NCI-H2196 (cell line): ENCODE measurements around the gene SYT5.
"Not testable (repeated sequence)": the region's sequence is repeated elsewhere in the genome, so short reads cannot be mapped to it uniquely, and the experiment has no call there.

Experiments used
- DNase-seq: peaks from one replicate; lab custom pipeline; 2025; ENCODE audit not compliant: unreplicated experiment; lab: John Stamatoyannopoulos, UW

Gene SYT5

DNA sequence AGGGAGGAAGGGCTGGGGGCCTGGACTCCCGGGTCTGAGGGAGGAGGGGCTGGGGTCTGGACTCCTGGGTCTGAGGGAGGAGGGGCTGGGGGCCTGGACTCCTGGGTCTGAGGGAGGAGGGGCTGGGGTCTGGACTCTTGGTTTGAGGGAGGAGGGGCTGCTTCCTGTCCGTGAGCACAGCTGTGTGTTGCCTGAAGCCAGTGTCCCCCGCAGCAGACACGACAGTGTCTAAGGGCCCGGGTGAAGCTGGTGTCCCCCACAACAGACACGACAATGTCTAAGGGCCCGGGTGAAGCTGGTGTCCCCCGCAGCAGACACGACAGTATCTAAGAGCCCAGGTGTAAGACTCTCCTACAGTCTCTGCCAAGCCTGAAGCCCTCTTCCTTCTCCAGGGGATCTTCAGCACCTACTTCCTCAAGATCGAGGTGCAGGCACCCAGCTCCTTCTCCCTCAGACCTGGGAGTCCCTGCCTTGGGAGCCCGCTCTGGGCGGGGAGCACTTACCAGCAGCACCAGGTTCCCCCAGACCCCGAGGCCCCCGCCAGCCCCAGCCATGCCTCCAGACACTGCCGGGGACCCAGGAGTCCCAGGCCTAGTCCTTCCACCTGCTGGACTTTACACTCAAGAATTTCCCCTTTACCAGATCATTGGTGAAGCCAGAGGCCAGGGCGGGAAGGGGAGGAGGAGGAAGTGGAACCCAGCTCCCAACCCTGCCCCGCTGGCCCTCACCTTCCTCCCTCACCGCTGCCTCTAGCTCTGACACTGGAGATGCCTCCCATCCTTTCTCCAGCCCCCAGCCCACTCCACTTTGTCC, 29.0 kb upstream of the SYT5 start, which contains the start of gene PTPRH:
Gene PTPRH (minus strand): TSS at position 622 of the 813 bp plus-strand sequence. CDS start 68 bp downstream, at position 554.
- DNase-seq: no peak

DNA sequence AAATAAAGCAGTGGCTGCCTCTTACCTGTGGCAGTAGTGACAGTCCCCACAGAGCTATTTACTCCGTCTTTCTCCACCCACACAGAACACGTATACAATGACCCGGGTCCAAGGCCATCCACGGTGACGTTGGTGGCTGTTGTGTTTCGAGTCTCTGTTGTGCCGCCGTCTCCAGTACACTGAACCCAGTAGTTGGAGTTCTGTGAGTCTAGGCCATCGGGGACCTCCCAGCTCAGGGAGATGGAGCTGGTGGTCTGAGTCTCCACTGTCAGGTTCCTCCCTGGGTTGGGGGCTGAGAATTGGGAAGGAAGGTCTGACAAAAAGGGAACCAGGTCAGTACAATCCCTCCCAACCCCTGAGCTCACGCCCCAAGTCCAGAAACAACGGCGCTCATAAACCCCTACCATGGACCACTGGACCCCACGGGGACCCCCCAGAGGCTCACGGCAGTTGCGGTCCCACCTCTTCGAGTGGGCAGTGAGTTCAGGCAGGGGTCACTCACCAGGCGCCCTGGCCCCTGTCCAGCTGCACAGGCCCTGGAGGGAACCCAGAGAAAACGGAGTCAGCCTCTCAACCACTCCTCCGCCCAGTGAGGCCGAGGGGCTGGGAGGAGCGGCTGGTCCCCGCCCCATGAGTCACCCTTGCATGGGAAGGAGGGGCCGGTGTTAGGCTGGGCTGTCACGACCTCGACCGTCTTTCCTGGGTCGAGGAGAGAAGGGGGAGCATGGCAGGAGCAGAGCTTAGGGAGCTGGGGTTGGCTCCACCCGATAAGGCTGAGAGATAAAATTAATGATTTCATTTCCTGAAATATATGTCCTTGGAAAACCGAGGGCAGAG, 26.8 kb upstream of the SYT5 start:
- DNase-seq: peak; percentile 88

DNA sequence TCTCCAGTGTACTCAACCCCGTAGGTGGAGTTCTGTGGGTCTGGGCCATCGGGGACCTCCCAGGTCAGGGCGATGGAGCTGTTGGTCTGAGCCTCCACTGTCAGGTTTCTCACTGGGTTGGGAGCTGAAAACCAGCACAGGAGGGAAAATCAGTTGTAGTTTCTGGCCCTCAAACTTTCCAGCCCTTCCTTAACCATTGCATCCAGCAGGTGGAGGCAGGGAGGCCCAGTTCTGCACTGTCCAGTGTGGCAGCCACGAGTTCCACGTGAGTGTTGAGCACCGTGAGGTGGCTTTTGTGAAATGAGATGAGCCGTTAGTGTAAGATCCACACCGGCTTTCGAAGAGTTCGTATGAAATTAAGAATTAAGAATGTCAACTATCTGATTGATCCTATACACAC, 22.1 kb upstream of the SYT5 start:
- not testable (repeated sequence) for DNase-seq

DNA sequence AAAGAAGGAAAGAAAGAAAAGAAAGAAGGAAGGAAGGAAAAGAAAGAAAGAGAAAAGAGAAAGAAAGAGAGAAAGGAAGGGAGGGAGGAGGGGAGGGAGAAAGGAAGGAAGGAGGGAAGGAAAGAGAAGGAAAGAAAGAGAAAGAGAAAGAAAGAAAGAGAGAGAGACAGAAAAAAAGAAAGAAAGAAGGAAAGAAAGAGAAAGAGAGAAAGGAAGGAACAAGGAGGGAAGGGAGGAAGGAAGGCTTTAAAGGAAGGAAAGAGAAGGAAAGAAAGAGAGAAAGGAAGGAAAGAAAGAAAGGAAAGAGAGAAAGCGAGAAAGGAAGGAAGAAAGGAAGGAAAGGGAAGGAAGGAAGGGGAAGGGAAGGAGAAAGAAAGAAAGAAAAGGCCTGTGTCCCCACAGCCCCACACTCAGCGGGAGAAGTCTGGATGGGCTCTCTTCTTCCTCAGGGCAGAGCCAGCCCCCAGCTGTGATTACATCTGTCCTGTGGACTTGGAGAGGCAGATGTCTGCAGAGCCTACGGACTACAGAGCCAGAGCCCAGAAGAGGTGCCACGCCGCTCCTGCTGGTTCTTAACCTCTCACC, 19.6 kb upstream of the SYT5 start:
- no peak for DNase-seq

DNA sequence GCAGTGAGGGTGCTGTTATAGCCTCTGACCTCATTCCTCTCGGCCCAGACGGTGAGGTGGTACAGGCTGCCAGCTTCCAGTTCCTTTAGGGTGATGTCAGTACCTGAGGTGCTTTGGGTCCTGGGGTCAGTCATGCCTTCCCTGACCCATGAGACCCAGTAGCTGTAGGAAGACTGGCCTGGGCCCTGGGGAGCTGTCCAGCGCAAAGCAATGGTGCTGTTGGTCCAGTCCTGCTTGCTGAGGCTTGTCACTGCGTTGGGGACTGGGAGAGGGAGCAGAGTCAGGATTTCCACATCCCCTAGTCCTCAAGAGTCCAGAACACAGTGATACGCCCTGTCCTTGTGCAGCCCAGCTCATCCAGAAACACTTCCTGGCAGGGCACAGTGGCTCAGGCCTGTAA, 18.6 kb upstream of the SYT5 start:
- no peak for DNase-seq

DNA sequence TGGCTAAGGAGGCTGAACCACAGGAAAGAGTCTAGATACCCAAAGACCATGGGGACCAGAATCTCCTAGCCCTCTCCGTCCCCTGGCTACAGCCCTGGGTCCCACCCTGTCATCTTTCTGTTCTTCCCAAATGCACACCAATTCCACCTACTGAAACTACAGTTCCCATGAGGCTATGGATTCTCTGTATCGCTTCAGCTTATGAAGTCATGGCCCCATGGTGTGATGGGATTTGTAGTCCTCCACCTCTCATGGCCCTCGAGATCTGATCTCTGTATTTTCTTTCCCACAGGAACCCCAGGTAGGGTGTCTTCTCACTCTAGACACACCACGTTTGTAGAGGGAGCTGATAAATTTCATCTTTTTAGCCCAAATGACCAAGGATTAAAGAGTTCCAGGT, 17.4 kb upstream of the SYT5 start:
- DNase-seq: peak; percentile 24

DNA sequence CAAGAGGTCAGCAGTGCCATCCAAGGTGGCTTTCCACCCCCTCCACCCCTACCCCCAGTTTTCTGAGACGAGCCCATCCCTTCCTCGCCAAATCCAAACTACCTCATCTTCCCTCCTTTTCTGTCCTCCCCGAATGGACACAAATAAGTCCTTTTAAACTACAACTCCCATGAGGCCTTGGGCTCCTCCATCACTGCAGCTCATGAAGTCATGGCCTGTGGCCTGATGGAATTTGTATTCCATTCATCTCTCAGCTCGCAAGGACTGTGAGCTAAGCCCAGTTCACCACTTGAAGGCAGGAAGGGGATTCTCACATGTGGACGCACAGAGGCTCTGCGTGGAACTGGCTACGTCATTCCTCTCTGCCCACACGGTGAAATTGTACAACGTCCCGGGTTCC, 16.7 kb upstream of the SYT5 start:
- no peak for DNase-seq

DNA sequence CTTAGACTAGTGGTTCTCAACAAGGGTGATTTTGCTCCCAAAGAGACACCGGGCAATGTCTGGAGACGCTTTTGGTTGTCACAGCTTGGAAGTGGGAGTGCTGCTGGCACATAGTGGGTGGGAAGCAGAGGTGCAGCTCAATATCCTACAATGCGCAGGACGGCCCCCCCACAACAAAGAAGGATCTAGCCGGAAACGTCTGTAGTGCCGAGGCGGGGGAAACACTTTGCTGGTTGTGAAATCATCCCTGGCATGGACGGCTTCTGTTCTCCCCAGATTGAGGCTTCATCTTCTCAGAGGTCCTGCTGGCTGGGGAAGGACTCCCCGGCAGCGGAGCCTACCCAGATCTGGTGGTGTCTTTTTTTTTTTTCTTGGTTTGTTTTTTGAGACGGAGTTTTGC, 13.4 kb upstream of the SYT5 start:
- no peak for DNase-seq

DNA sequence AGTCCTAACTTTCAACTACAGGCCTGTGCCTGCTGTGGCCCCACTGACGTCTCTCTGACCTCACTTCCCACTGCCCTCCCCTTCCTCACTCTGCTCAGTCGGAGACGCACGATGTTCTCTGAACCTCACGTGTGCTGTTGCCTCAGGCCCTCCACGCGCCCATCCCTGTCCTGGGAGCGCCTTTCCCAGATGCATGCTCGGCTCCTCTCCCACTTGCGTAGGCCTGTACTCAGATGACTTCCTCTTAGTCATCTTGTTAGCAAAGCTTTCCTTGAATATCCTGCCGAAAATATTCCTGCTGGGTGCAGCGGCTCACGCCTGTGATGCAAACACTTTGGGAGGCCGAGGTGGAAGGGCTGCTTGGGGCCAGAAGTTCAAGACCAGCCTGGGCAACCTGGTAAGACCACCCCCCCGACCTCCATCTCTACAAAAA, 9.3 kb upstream of the SYT5 start:
- DNase-seq: no peak

DNA sequence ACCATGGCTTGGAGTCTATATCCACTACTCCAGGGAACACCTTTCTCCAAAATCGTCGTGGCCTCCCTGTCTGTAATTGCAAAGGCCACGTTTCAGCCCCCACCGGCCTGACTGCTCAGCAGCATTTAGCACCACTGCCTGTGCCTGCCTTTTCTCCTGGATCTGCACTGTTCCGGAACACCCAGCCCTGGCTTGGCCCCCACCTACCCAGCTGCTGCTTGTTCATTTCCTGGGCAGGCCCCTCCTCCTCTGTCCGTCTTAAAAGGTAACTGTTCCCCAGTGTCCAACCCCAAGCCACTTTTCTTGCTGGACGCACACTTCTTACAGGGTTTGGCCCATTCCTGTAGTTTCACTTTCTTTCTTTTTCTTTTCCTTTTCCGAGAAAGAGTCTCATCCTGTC, 8.5 kb upstream of the SYT5 start:
- DNase-seq: no peak

DNA sequence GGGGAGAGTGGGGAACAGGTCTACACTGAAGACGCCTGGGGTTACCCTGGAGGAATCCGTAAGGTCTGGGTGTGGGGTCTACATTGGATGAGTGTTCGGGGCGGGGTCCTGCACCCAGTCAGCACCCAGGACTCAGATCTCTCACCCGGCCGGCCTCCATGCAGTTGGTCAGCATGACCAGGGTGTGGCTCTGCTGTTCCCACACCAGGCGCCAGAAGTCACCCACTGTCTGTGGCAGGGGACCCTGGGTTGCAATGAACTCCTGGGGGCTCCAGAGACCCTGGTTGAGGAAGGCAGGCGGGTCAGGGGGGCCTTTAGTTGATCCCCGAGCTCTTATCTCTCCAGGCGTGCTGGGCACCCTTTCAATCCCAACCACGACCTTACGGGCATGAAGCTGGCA, 6.0 kb upstream of the SYT5 start:
- no peak for DNase-seq

DNA sequence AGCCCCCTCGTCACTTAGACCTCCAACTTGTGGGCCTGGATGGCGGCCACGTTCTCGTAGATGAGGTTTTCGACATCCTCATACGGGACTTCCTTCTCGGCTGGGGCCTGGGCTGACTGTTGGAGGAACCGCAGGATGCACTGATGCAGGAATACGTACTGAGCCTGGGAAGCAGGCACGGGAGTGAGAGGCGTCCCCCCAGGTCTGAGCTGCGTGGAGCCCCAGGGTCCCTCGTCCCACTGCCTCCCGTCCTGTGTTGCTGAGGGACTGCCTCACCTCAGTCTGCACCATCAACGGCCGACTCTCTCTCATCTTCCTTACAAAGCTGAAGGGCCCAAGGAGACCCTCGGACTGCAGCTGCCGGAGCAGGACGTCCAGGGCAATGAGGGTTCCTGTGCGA, 1.7 kb upstream of the SYT5 start:
- no peak for DNase-seq

DNA sequence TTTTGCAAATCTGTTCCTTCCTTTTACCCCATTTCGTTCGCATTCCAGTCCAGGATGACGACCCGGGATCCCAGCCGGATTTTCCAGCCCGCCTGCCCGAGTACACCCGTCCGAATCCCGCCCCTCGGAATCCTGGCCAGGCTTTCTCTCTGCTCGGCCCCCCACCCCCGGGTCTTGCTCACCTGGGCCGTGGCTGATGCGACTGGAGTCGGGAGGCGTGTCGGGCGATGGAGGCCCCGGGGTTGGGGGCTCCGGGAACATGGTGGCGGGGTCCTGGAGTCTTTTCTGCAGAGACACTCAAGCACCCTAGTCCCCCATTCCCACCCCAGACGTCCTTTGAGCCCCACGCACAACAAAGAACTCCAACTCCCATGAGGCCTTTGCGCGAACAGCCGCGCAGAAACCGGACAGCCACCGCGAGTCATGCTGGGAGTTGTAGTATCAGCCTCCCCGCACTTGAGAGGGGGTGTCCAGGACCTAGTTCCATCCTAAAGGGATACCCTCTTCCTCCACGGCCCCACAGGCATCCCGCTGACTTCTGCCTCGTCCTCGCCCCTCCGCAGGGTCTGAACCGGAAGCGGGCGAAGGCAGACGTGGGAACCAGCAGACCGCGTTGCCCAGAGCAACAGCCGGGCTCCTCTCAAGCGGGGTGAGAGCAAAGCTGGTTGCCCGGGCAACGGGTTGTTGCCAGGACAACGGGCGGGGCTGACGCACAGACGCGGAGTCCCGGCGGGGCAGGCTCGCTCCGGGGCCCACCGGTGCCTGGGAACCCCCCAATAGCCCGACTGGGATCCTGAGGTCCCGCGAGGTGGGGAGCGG, 1.1 kb downstream of the SYT5 start:
- DNase-seq: peak; percentile 95

DNA sequence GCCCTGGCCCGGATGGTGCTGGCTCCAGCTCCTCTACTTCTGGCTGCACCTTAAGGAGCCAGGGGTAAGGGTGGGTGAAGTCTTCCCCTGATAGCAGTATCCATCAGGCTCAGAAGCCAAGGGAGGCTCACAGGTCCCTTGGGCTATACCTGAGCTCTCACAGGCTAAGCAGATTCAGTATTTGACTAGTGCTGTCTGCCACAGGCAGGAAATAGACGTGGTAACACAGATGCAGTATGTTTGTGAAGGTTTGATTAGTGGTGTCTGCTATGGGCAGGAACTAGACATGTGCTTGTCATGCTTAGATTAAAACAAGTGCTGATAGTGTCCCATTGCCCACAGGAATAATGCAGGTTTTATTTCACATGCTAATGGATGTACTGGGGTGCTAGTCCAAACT, 4.0 kb downstream of the SYT5 start:
- peak; percentile 29 for DNase-seq

DNA sequence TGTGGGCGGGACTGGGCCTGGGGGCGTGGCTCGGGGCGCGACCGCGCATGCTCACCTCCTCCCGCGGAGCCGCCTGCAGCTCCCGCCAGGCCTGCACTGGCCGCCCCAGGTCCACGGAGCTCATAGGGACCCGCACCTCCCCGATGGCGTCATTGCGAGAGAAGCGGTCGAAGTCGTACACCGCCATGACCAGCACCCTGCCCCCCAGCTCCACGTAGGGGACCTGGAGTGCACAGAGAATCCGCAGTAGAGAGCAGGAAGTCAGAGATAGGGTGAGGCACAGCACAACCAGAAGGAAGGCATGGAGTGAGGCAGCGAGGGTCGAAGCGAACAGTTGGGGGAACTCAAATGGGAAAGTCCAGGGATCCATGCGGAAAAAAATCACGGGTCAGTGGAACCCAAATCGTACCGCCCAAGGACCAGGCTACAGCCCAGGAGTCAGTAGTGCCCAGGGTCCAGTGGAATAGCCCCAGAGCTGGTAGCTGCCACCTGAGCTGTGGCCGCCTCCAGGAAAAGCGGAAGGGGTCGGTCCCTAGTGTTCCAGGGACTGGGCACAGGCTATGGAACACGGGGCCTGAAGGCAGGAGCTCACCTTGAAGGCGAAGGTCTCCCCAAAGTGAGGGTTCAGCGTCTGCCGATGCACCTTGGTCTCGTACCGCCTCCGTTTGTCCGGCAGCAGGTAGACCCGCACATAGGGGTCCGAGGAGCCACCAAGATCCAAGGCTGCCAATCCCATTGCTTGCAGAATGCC, 4.8 kb downstream of the SYT5 start:
- DNase-seq: no peak

DNA sequence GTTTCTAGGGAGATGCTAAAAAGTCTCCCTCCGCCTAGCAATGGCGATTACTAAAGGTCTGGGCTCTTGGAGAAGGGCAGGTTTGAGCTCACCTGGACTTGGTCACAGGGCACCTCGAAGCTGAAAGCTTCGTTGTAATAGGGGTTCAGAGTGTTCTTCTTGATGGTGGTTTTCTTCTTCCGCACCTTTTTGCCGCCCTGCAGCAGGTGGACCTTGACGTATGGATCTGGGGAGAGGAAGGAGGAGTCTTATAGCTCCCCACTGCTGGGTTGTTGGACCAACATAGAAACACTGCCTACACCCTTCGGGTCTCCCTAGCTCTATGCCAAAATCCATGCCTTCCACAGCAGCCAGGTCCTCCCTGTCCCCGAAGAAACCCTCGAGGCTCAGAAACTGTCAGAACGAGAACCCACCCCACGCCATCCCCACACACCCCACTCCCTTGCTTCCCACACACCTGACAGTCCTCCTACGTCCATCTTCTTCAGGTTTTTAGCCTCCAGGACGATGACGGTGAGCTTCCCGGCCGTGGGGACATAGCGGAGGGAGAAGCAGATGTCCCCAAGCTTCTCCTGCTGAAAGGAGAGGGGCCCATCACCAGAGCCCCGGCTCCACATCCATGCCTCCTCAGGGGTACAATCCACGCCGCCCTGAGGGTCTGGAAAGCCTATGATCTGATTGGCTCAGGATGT, 5.5 kb downstream of the SYT5 start:
- no peak for DNase-seq

DNA sequence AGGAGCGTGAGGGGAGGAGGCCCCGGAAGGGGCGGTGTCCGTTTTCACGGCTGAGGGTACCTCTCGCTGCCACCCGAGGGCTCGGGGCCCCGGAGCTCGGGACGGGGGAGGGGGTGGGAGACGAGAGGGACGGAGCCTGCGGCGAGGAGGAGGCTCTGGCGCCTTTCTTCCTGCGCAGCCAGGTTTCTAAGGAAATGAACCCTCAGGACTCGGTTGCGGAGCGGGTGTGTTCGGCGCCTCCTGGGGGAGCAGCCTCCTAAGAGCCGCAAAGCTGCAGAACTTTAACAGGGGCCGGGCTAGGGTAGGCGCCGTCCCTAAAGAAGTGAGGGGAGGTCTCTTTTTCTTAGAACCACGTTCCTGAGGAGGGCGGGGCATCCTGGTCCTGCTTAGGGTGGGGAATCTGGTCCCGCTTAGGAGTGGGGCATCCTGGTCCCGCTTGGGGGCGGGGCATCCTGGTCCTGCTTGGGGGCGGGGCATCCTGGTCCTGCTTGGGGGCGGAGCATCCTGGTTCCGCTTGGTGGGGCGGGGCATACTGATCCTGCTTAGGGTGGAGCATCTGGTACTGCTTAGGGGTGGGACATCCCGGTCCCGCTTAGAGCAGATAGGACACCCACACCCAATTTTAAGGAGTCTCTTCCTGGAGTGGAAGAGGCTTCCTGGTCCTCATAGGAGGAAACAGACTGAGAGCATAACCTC, 6.2 kb downstream of the SYT5 start:
- peak; percentile 83 for DNase-seq

DNA sequence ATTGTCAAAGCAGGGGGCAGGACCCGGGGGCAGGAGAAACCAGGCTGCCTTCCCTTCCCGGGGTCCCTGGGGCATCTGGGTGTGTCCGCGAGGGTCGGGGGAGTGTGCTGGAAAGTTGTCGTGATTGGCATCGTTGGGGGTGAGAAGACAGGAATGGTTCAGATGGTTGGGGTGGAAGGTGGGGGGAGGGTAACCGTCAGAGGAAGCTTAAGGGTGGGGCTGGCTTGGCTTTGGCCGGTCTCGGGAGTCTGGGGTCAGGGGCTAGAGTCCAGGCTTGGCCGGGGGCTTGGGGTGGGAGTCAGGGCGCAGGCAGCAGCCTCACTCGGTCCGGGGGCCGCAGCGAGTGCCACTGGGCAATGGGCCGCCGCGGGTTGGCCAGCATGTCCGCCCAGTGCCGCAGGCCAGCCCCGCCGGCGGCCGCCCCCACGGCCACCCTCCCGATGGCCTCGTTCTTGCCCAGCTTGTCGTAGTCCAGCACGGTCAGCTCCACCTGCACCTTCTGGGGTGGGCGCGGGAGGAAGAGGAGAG, 6.8 kb downstream of the SYT5 start:
- DNase-seq: no peak

DNA sequence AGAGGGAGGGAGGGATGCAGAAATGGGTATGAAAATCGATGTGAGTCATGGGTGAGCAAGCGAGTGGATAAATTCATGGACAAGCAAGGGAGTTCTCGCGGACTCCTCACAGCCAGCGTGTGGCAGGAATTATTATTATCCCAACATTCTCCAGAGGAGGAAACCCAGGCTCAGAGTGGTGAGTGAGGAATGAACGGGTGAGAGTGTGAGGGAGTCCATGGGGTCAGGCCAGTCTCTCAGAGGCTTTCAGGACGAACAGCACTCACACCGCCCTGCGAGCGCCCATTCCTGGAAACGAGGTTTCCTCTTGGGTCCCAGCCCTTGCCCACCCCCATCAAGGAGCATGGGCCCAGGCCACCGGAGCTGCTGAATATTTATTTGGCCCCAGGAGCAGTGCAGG, 7.3 kb downstream of the SYT5 start:
- DNase-seq: no peak
